Lung (tissue), 12 donors: ENCODE data around the gene EGFR. TPM values are rescaled to one million over a fixed set of nuclear protein-coding genes. Genes with fewer than 3 reads are reported as not detected.

Experiments
- ATAC-seq: fragments of 200-7000 bp; cut with Tn5 transposase; one replicate; pipeline ENCODE4 v1.9.1; 2020; ENCODE audit warnings: moderate number of reproducible peaks; ENCODE audit not compliant: insufficient read depth, low FRiP score
- DNase-seq, 3 donors: peaks; one replicate each; pipeline ENCODE4 v3.0.0-alpha.2; 2013 to 2017
- H3K27ac ChIP-seq, 2 donors: one replicate each; pipeline ENCODE4 v1.5.1; 2013; ENCODE audit warnings: mild to moderate bottlenecking in 2 of 2, moderate library complexity in 2 of 2, control low read depth in 1 of 2, inconsistent platforms in 1 of 2, low read depth in 1 of 2, low read length in 1 of 2
- H3K27me3 ChIP-seq, 3 donors: one replicate each; pipeline ENCODE4 v1.5.1; 2013; ENCODE audit warnings: low read length in 2 of 3; ENCODE audit not compliant: control insufficient read depth in 3 of 3, insufficient read depth in 3 of 3
- H3K36me3 ChIP-seq, 4 donors: one replicate each; pipeline ENCODE4 v1.5.1; 2013; ENCODE audit warnings: low read length in 4 of 4, mild to moderate bottlenecking in 1 of 4, moderate library complexity in 1 of 4; ENCODE audit not compliant: control insufficient read depth in 4 of 4, insufficient read depth in 4 of 4
- H3K4me1 ChIP-seq, 5 donors: one replicate each; pipeline ENCODE4 v1.5.1; 2013; ENCODE audit warnings: low read length in 5 of 5, mild to moderate bottlenecking in 2 of 5, moderate library complexity in 1 of 5; ENCODE audit not compliant: control insufficient read depth in 5 of 5, insufficient read depth in 5 of 5
- H3K4me3 ChIP-seq: one replicate; pipeline ENCODE4 v1.5.1; 2013; ENCODE audit warnings: mild to moderate bottlenecking, control low read depth, moderate library complexity
- H3K9ac ChIP-seq, 2 donors: one replicate each; pipeline ENCODE4 v1.5.1; 2013; ENCODE audit warnings: low read length in 2 of 2, control low read depth in 1 of 2; ENCODE audit not compliant: insufficient read depth in 1 of 2
- H3K9me3 ChIP-seq, 4 donors: one replicate each; pipeline ENCODE4 v1.5.1; 2013; ENCODE audit warnings: low read length in 3 of 4, mild to moderate bottlenecking in 1 of 4, moderate library complexity in 1 of 4; ENCODE audit not compliant: control insufficient read depth in 4 of 4, insufficient read depth in 3 of 4
- CTCF ChIP-seq: IDR thresholded peaks from 2 replicates; pipeline ENCODE4 v1.5.1; 2012; ENCODE audit warnings: mild to moderate bottlenecking; ENCODE audit errors: control extremely low read depth, extremely low read depth
- WGBS, 2 donors: extraction: QIAGEN DNeasy Blood & Tissue Kit; methylation state at CpG; one replicate each; pipeline ENCODE4 v1.1.7; 2013; 5-methylcytosine and 5-hydroxymethylcytosine counted together
- polyA plus RNA-seq, 2 donors: library from polyadenylated mRNA; stranded (reverse); fragments of 200-250 nt; gene quantifications; one replicate each; pipeline ENCODE4 v1.2.1, GENCODE V29; 2013
- total RNA-seq, 2 donors: library from RNA; depleted of rRNA in 1 of 2; stranded (reverse); fragments of >200 nt in 1 of 2; gene quantifications; one replicate each; pipeline ENCODE4 v1.2.1, GENCODE V29; 2014 to 2021
- donor health status: control.
- donor health status: control.
- donor health status: Bipolar disorder and iron deficiency.
- donor health status: healthy.
- donor health status: DM: yes; HTN: yes; CAD: no.

The EGFR gene
- total and polyA plus RNA-seq, 4 donors = 11.6 to 78.7 (median 37.1) TPM

GRCh38 chr7:55075464-55076021 lies 56.7 kb downstream of the EGFR start:
- 77 to 80% methylated on average over 5 of the region's 5 CpGs for WGBS, 2 donors
- no peak overlapping the region for H3K9ac ChIP-seq
- no peak overlapping the region for H3K4me3 ChIP-seq
- peaks cover 0 to 3% (median 1%) of the 10 kb centered on the region in 4 donors for H3K36me3 ChIP-seq
- peaks cover 0 to 63% (median 24%) of the 10 kb centered on the region in 5 donors for H3K4me1 ChIP-seq
- DNase-seq = no peak
- no peak overlapping the region for H3K27ac ChIP-seq
- ATAC-seq = no peak
- H3K27me3 ChIP-seq = no peaks in the 10 kb centered on the region
- H3K9me3 ChIP-seq = no peaks in the 10 kb centered on the region
- no peak for TF ChIP-seq CTCF

- TF ChIP-seq CTCF = no peak
- Histone ChIP-seq H3K36me3 (peaks cover 0 to 3% (median 2%) of the 10 kb centered on the region in 4 donors), H3K4me3 (no peak overlapping the region), H3K9me3 (no peaks in the 10 kb centered on the region), H3K27ac (no peak overlapping the region), H3K4me1 (peaks cover 0 to 66% (median 37%) of the 10 kb centered on the region in 5 donors), H3K9ac (no peak overlapping the region), H3K27me3 (no peaks in the 10 kb centered on the region)
- DNase-seq = peak in 2 of 3 donors; percentile 80 to 83
- no peak for ATAC-seq
- WGBS, 2 donors = 89 to 91% methylated on average over 33 to 34 of the region's 34 CpGs
Measured at GRCh38 chr7:55077561-55078410, 59.0 kb downstream of the EGFR start.

DNA sequence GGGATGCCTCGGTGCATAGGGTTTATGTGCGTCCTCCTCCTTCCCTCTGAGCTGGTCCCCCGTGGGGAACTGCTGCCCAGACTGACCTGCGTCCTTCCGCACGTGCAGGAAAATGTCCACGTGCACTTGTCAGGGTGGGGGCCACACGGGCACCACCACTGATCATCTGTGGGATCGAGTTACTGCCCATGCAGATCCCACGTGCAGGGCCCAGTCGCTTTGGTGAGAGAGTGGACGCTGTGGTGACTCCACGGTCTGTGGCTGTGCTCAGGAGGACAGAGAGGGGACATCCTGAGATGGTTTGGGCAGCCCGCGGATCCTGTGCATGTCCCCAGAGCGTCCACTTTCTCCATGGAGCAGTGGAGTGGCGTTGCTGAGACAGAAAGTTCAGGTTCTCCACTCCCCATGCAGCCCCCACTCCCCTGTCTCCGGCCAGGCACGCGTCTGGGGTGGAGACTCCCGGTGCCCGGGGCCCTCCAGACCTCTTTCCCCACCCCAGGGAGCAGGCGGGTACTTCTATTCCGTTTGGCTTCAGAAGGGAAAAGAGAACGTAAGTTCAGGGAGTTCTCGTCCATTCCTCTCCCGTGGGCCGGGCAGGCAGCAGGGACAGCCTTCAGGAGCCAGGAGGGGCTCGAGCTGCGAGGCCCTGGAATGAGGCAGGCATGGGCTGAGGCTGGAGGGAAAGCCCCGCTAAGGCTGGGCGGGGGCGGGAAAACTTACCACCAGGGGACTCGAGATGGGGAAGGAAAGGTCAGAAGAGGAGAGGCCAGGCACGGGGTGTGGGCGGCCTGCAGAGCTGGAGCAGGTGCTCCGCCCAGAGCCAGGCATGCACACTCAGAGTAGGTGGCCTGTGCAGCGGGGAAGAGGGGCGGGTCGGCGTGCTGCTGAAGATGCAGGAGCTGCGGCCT lies 59.9 kb downstream of the EGFR start:
- TF ChIP-seq CTCF = no peak
- no peak overlapping the region for H3K4me3 ChIP-seq
- 72 to 78% methylated on average over 42 of the region's 42 CpGs for WGBS, 2 donors
- peak overlapping the region in 1 of 2 donors; percentile 8 for H3K27ac ChIP-seq
- DNase-seq = peak in 2 of 3 donors; percentile 35 to 40
- H3K9ac ChIP-seq = no peak overlapping the region
- H3K36me3 ChIP-seq = peaks cover 0 to 7% (median 5%) of the 10 kb centered on the region in 4 donors
- H3K9me3 ChIP-seq = no peaks in the 10 kb centered on the region
- H3K27me3 ChIP-seq = no peaks in the 10 kb centered on the region
- H3K4me1 ChIP-seq = peaks cover 0 to 59% (median 37%) of the 10 kb centered on the region in 5 donors
- ATAC-seq = peak; percentile 72
